GM12878 (cell line): ENCODE results near the gene PPP1R12A.

Experiments
- CTCF ChIP-seq, 3 experiments: IDR thresholded peaks in 2 of 3; conservative IDR thresholded peaks in 1 of 3; 2 replicates each; pipeline ENCODE4 v1.5.1; 2011; ENCODE audit warnings: low read depth in 3 of 3, low read length in 3 of 3, mild to moderate bottlenecking in 3 of 3, control low read depth in 2 of 3, moderate library complexity in 2 of 3, inconsistent platforms in 1 of 3, mixed read lengths in 1 of 3; ENCODE audit not compliant: control insufficient read depth in 2 of 3, insufficient read depth in 1 of 3; ENCODE audit errors: extremely low read depth in 1 of 3
- DPF2 ChIP-seq: fragments of 450-650 bp; IDR thresholded peaks from 2 replicates; pipeline ENCODE4 v1.6.1; 2017; ENCODE audit warnings: mild to moderate bottlenecking
- EZH2 ChIP-seq: IDR thresholded peaks from 2 replicates; pipeline ENCODE4 v1.6.1; 2012; ENCODE audit warnings: low read depth, mild to moderate bottlenecking, control low read depth, inconsistent platforms, low read length, borderline replicate concordance; ENCODE audit not compliant: control insufficient read depth
- HDAC6 ChIP-seq: fragments of 200-600 bp; sonication (generic); IDR thresholded peaks from one replicate; pipeline ENCODE4 v1.8.0; 2017; ENCODE audit warnings: antibody characterized with exemption; ENCODE audit not compliant: unreplicated experiment
- JUNB ChIP-seq: IDR thresholded peaks from 2 replicates; pipeline ENCODE4 v1.6.1; 2016; ENCODE audit warnings: antibody characterized with exemption, mild to moderate bottlenecking
- JUND ChIP-seq: IDR thresholded peaks from 2 replicates; pipeline ENCODE4 v1.6.1; 2012; ENCODE audit warnings: low read depth, mild to moderate bottlenecking, low read length, improper control_type of control experiment, moderate library complexity
- PAX8 ChIP-seq: fragments of 450-650 bp; IDR thresholded peaks from 2 replicates; pipeline ENCODE4 v1.6.1; 2017; ENCODE audit warnings: mild to moderate bottlenecking, moderate library complexity
- POLR2A ChIP-seq: IDR thresholded peaks from 2 replicates; pipeline ENCODE4 v1.6.1; 2011; ENCODE audit warnings: low read depth, mild to moderate bottlenecking, low read length
- POLR2AphosphoS5 ChIP-seq: IDR thresholded peaks from 2 replicates; pipeline ENCODE4 v1.6.1; 2011; ENCODE audit warnings: mild to moderate bottlenecking, low read length, inconsistent platforms
- SIN3A ChIP-seq: IDR thresholded peaks from 2 replicates; pipeline ENCODE4 v1.6.1; 2012; ENCODE audit warnings: low read depth, low read length, improper control_type of control experiment
- SPI1 ChIP-seq: IDR thresholded peaks from 2 replicates; pipeline ENCODE4 v1.6.1; 2011; ENCODE audit warnings: low read depth, mild to moderate bottlenecking, low read length, moderate library complexity, borderline replicate concordance; ENCODE audit not compliant: insufficient read depth
- SUZ12 ChIP-seq: fragments of 200-600 bp; sonication (generic); IDR thresholded peaks from one replicate; pipeline ENCODE4 v1.6.1; 2018; ENCODE audit warnings: antibody characterized with exemption, mild to moderate bottlenecking; ENCODE audit not compliant: unreplicated experiment
- ZSCAN29 ChIP-seq: fragments of 450-650 bp; IDR thresholded peaks from 2 replicates; pipeline ENCODE4 v1.6.1; 2017; ENCODE audit warnings: mild to moderate bottlenecking, moderate library complexity

GRCh38 chr12:79881351-79881750 lies 53.5 kb downstream of the PPP1R12A start:
- no peak for TF ChIP-seq CTCF (IDR thresholded peaks at IDR 0.05 in 2 of 3, conservative IDR thresholded peaks at IDR 0.05 in 1 of 3; ENCODE audit: control insufficient read depth in 2 of 3, extremely low read depth in 1 of 3, insufficient read depth in 1 of 3, low read depth in 3 of 3, low read length in 3 of 3)
- no peak for TF ChIP-seq DPF2
- no peak for TF ChIP-seq JUNB
- no peak for TF ChIP-seq SPI1
- TF ChIP-seq POLR2AphosphoS5, result no peak
- no peak for TF ChIP-seq EZH2
- TF ChIP-seq POLR2A, result no peak
- TF ChIP-seq SUZ12, result no peak
- no peak for TF ChIP-seq ZSCAN29
- TF ChIP-seq JUND, result no peak
- no peak for TF ChIP-seq HDAC6
- no peak for TF ChIP-seq PAX8
- TF ChIP-seq SIN3A, result no peak
